ENCODE measurements around the gene FLCN. TPM values are rescaled to one million over a fixed set of nuclear protein-coding genes. Genes with fewer than 3 reads are reported as not detected.

FLCN gene
- polyA plus RNA-seq, 2 of the 4 experiments (the other 2 are of a cell fraction), result 14.2 to 25.1 TPM

DNA sequence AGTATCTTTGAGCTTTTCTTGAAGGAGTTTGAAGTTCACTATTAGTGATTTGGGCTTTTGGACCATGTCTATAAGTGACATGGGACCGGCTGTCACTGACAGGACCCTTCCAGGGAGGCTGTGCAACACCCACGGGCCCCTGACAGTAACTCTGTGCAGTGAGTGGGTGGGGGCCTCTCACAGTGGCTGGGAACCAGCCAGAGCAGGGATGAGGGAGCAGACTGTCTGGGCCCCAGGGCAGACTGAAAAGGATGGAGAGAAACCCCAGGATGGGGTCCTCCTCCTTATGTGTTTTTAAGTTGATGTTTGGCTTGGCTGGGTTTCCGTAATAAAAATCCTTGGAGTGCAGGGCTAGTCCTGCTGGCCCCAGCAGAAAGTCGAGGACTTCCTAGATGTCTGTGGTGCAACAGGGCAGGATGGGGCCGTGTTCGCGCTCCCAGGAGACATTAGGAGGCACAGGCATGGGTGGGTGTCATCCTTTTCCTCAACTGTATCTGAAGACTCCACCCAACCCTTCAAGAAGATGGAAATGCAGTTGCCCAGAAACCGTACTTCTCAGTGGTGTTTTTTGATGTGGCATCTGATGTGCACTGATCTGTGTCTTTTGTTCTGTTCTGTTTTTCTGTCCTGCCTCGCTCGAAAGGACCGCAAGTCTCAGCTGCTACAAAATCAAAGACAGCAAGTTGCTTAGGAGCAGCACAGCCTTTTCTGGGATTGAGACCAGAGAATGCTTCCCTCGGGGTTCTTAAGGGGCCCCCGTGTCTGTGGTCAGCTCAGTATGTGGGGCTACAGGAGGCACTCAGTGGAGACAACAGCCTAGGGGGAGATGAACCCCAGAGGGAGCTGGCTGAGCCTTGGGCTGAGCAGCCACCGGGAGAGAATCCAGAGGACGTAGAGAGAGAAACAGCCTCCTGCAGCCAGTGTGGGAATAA is 55.0 kb downstream of the FLCN start:
- no peak for DNase-seq (ENCODE audit: low read depth in 1 of 2, low spot score in 1 of 2)
- TF ChIP-seq EHMT2 (IDR thresholded peaks at IDR 0.05; ENCODE audit: low read depth) (no peak), FOSB (CRISPR knock-in tag; IDR thresholded peaks at IDR 0.05) (no peak), EP300 (IDR thresholded peaks at IDR 0.05) (no peak), TP53 (CRISPR knock-in tag; IDR thresholded peaks at IDR 0.05) (no peak), SREBF2 (IDR thresholded peaks at IDR 0.05) (no peak), BHLHE40 (IDR thresholded peaks at IDR 0.05; ENCODE audit: low read depth, low read length) (no peak), POLR2AphosphoS2 (conservative IDR thresholded peaks at IDR 0.05; ENCODE audit: low read length) (no peak), SMC3 (IDR thresholded peaks at IDR 0.05) (no peak), JUN (IDR thresholded peaks at IDR 0.05) (no peak), EHF (CRISPR knock-in tag; IDR thresholded peaks at IDR 0.05) (no peak), CEBPB (IDR thresholded peaks at IDR 0.05) (no peak), CBX2 (IDR thresholded peaks at IDR 0.05; ENCODE audit: borderline replicate concordance, low read depth) (no peak), CHD2 (IDR thresholded peaks at IDR 0.05; ENCODE audit: low read length, partially characterized antibody) (no peak)
- TF ChIP-seq, protein P1, sequence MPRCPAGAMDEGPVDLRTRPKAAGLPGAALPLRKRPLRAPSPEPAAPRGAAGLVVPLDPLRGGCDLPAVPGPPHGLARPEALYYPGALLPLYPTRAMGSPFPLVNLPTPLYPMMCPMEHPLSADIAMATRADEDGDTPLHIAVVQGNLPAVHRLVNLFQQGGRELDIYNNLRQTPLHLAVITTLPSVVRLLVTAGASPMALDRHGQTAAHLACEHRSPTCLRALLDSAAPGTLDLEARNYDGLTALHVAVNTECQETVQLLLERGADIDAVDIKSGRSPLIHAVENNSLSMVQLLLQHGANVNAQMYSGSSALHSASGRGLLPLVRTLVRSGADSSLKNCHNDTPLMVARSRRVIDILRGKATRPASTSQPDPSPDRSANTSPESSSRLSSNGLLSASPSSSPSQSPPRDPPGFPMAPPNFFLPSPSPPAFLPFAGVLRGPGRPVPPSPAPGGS (IDR thresholded peaks at IDR 0.05), result no peak
- TF ChIP-seq, protein P2, sequence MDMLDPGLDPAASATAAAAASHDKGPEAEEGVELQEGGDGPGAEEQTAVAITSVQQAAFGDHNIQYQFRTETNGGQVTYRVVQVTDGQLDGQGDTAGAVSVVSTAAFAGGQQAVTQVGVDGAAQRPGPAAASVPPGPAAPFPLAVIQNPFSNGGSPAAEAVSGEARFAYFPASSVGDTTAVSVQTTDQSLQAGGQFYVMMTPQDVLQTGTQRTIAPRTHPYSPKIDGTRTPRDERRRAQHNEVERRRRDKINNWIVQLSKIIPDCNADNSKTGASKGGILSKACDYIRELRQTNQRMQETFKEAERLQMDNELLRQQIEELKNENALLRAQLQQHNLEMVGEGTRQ (IDR thresholded peaks at IDR 0.05), result no peak
- TF ChIP-seq, protein P3, sequence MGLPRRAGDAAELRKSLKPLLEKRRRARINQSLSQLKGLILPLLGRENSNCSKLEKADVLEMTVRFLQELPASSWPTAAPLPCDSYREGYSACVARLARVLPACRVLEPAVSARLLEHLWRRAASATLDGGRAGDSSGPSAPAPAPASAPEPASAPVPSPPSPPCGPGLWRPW (IDR thresholded peaks at IDR 0.05), result no peak
- TF ChIP-seq, protein P4, sequence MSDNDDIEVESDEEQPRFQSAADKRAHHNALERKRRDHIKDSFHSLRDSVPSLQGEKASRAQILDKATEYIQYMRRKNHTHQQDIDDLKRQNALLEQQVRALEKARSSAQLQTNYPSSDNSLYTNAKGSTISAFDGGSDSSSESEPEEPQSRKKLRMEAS (IDR thresholded peaks at IDR 0.05), result no peak
- TF ChIP-seq, protein P5, sequence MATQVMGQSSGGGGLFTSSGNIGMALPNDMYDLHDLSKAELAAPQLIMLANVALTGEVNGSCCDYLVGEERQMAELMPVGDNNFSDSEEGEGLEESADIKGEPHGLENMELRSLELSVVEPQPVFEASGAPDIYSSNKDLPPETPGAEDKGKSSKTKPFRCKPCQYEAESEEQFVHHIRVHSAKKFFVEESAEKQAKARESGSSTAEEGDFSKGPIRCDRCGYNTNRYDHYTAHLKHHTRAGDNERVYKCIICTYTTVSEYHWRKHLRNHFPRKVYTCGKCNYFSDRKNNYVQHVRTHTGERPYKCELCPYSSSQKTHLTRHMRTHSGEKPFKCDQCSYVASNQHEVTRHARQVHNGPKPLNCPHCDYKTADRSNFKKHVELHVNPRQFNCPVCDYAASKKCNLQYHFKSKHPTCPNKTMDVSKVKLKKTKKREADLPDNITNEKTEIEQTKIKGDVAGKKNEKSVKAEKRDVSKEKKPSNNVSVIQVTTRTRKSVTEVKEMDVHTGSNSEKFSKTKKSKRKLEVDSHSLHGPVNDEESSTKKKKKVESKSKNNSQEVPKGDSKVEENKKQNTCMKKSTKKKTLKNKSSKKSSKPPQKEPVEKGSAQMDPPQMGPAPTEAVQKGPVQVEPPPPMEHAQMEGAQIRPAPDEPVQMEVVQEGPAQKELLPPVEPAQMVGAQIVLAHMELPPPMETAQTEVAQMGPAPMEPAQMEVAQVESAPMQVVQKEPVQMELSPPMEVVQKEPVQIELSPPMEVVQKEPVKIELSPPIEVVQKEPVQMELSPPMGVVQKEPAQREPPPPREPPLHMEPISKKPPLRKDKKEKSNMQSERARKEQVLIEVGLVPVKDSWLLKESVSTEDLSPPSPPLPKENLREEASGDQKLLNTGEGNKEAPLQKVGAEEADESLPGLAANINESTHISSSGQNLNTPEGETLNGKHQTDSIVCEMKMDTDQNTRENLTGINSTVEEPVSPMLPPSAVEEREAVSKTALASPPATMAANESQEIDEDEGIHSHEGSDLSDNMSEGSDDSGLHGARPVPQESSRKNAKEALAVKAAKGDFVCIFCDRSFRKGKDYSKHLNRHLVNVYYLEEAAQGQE (IDR thresholded peaks at IDR 0.05), result no peak
- Histone ChIP-seq H3K4me2 (no peak overlapping the region), H3K27ac (no peak overlapping the region), H3K4me3 (no peak overlapping the region), H3K4me1 (0 out of 3 replicates have a peak, but pooled peaks cover 4% of the 10 kb centered on the region), H3K9me3 (no peaks in the 10 kb centered on the region)
- no peak for FAIRE-seq
- ATAC-seq, result no peak
- CTCF ChIA-PET, result interaction anchor here (1.0 to 1.7 kb wide), 4 partner anchors 10 to 41 kb away, joined by 3 read pairs; no protein-coding TSS in a partner anchor
- POLR2A ChIA-PET, result no interaction called here
- WGBS (ENCODE audit: missing lambda C conversion rate), result 85% methylated on average over 15 of the region's 15 CpGs

Data from A549 (cell line).